ENCODE results near the gene ZBED5.

The ZBED5 gene

DNA sequence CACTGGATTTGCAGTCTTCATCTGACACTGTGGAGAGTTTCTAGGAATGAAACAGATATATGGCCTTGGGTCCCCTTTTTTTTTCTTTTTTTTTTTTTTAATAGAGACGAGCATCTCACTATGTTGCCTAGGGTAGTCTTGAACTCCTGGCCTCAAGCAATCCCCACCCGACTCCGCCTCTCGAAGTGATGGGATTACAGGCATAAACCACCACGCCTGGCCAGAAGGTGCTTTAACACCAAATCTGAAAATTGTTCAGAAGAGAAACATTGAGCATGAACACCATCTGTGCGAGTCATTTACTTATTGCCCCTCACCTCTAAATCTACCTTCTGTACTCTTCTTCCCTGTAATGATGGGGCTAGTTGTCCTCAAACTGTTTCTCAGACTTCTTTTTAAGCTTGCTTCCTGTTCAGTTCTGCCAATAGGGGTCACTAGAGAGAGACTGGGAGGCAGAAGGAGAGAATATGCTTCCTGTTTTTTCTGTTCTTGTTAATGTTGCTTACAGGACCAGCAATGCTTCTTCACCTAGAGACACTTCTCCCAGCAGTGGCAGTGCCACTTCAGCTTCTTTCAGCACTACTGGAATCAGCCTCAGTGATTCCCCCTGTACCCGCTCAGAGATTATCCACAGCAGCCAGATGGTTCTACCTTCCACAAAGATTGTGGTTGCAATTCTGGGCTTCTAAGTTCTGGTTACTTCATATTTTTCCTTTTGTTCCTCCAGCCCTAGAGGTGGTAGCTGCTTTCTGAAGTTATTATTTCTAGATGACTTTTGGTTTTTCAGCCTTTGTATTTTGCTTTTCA lies 20.8 kb upstream of the ZBED5 start:
- DNase-seq (ENCODE audit: low read depth), result no peak

DNA sequence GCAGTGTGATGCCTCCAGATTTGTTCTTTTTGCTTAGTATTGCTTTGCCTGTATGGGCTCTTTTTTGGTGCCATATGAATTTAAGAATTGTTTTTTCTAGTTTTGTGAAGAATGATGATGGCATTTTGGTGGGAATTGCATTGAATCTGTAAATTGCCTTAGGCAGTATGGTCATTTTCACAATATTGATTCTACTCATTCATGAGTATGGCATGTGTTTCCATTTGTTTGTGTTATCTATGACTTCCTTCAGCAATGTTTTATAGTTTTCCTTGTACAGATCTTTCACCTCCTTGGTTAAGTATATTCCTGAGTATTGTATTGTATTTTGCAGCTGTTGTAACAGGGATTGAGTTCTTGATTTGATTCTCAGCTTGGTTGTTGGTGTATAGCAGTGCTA lies 18.3 kb upstream of the ZBED5 start:
- DNase-seq (ENCODE audit: low read depth), result no peak

DNA sequence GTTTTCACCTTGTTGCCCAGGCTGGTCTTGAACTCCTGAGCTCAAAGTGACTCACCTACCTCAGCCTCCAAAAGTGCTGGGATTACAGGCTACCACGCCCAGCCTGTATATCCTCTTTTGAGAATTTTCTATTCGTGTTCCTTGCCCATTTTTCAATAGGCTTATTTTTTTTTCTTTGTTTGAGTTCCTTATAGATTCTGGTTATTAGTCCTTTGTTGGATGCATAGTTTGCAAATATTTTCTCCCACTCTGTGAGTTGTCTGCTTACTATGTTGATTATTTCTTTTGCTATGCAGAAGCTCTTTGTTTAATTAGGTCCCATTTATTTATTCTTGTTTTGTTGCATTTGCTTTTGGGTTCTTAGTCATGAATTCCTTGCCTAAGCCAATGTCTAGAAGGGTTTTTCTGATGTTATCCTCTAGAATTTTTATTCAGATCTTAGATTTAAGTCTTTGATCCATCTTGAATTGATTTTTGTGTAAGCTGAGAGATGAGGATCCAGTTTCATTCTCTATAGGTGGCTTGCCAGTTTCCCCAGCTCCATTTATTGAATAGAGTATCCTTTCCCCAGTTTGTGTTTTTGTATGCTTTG lies 17.7 kb upstream of the ZBED5 start:
- no peak for DNase-seq (ENCODE audit: low read depth)

DNA sequence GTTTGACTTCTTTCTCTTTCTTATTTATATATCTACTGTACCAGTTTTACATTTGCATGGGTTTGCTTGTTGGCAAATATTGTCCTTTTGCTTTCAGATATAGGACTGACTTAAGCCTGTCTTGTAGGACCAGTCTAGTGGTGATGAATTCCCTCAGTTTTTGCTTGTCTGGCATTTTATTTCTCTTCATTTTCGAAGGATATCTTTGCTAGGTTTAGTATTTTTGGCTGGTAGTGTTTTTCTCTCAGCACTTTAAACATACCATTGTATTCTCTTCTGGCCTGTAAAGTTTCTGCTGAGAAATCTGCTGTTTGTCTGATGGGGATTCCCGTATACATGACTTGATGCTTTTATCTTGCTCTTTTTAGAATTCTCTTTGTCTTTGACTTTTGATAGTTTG lies 14.2 kb upstream of the ZBED5 start:
- DNase-seq (ENCODE audit: low read depth), result no peak

DNA sequence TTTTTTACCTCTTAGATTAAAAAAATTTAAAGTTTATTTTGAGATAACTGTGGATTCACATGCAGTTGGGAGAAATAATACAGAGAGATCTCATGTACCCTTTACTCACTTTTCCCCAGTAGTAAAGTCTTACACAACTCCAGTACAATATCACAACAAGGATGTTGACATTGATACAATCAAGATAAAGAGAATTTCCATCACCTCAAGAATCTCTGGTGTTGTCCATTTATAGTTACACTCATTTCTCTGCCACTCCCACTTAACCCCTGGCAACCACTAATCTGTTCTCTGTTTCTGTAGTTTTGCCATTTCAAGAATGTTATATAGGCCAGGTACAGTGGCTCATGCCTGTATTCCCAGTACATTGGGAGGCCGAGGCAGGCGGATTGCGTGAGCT lies 10.5 kb upstream of the ZBED5 start:
- no peak for DNase-seq (ENCODE audit: low read depth)

DNA sequence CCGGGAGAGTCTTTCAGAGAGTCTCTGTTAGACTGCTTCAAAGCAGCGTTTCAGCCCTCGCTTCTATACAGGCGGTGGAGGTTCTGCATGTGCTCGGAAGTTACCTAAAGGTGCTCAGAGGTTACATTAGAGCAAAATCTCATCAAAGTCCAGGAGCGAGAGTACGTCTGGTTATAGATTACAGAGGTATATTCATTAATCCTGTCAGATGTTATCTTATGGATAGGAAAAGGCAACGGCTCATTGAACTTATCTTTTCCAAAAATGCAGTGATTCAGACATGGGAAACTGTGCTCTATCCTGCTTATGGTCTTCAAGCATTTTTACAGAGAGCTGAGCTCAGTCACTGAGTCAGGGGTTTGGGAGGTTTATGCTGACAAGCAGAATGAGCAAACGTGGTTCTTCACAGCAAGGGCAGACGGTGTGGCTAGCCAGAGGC lies 9.1 kb upstream of the ZBED5 start:
- DNase-seq (ENCODE audit: low read depth), result no peak

DNA sequence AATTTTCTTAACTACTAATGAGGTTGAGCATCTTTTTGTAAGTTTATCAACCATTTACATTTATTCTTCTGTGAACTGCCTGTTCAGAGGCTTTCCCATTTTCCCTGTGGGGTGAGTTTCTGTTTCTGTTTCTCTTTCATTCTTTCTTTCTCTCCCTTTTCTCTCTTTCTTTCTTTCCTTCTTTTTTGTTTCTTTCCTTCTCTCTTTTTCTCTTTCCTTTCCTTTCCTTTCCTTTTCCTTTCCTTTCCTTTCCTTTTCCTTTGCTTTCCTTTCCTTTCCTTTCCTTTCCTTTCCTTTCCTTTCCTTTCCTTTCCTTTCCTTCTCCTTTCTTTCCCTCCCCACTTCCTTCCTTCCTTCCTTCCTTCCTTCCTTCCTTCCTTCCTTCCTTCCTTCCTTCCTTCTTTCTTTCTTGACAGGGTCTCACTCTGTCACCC lies 8.0 kb upstream of the ZBED5 start:
- DNase-seq (ENCODE audit: low read depth), result no peak

DNA sequence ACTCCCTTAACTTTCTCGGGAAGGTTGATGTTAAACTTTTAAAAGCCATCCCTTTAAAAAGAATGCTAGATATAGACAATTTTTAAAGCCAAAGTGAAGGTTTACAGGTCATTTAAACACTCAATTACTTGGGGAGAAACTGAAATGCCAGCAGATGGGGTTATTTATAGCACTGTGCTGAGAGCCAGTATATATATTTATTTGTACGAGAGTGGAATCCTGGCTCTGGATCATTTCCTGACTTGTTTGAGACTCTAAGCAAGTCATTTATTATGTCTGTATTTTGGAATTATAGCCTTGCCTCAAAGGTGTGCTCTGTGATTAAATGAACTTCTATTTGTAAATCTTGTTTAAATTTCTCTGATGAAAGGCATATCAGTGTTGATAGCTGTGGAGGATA lies 6.8 kb upstream of the ZBED5 start:
- DNase-seq (ENCODE audit: low read depth), result no peak

DNA sequence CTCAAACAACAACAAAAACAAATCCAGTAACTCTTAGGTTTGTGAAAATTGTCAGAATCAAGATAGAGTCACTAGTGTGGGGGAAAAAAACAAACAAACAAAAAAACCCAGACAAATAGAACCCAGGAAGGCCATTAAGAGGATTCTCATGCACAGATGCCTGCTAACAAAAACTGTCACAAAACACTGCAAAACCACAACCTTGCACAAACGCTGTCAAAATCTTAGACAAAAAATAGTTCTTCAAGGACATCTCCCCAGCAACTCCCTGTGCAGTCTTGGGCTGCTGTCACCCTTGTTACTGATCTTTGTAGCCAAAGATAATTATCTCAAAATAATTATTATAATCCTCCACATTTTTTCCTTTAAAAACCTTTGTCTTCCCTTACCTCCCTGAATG lies 4.6 kb upstream of the ZBED5 start:
- no peak for DNase-seq (ENCODE audit: low read depth)

DNA sequence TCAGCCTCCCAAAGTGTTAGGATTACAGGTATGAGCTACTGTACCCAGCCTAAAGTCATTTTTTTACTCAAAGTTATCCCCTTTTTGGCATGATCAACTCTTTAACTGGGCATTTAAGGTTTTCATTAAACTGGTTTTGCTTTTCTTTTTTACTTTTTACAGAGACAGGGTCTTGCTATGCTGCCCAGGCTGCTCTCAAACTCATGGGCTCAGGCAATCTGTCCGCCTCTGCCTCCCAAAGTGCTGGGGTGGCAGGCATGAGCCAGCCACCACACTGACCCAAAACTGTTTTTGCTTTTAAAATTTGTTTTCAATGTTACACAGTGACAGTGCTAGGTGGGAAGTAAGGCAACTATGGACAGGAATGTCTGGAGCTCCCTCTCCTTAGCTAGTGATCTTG lies 3.9 kb upstream of the ZBED5 start:
- DNase-seq (ENCODE audit: low read depth), result no peak

DNA sequence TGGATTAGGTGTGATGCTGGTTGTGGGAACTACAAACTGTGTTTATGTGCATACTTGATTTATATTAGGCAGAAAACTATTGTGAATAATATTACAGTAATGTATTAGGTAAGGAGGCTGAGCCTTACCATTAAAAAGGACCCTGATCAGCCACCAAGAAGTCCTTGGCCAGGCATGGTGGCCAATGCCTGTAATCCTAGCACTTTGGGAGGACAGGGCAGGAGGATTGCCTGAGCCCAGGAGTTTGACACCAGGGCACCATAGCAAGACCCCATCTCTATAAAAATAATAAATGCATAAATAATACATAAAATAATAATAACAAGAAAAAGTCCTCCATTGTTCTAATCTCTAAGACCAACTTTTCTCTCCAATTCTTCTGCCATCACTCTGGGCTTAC lies 3.2 kb upstream of the ZBED5 start:
- no peak for DNase-seq (ENCODE audit: low read depth)

DNA sequence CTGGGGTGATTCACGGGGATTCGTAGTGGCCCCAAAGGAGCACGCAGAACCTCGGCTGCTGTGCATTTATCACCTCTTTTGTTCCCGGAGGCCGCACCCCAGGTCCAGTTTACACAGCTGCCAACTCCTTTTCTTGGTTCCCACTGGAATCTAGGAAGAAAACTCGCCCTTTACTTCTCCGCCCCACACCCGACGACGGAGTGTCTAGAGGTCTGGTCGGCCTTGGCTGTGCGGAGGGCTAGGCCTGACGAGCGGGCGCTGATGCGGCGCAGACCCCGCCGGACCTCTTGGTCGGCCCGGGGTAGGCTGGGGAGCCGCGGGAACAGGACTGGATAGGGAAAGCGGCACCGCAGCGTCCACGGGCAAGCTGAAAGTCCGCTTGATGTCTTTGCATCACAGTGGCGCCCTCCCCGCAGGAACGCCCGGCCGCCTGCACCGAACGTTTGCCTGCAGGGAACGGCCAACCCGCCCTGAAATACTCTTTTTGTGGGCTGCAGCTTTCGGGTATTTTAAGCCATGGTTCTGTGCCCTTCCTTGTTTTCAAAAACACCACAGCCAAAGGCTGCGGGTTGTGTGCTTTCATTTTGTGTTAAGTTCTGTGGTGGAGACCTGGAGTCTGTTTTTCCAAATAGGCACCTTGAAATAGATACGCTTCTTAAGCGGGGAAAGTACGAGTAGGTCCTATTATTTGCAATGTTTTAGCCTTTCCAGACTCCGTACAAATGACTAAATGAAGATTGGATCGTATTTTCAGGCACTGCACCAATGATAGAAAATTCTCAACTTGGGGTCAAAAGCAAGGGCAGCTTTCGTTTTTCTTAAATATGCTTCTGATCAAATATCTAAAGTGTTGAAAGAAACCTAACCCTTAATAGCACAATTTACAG lies 829 bp upstream of the ZBED5 start:
- no peak for DNase-seq (ENCODE audit: low read depth)

DNA sequence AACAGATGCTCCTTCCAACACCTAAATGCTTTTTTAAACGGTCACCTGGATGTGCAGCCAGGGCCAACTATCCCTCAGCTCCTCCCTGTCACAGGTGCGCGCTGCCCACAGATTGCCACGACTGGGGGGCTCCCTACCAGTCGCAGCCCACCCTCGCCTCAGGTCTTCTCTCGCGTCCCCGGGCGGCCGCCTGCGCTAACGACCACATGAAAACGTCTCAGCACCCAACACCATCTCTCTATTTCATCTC lies 469 bp downstream of the ZBED5 start:
- no peak for DNase-seq (ENCODE audit: low read depth)

DNA sequence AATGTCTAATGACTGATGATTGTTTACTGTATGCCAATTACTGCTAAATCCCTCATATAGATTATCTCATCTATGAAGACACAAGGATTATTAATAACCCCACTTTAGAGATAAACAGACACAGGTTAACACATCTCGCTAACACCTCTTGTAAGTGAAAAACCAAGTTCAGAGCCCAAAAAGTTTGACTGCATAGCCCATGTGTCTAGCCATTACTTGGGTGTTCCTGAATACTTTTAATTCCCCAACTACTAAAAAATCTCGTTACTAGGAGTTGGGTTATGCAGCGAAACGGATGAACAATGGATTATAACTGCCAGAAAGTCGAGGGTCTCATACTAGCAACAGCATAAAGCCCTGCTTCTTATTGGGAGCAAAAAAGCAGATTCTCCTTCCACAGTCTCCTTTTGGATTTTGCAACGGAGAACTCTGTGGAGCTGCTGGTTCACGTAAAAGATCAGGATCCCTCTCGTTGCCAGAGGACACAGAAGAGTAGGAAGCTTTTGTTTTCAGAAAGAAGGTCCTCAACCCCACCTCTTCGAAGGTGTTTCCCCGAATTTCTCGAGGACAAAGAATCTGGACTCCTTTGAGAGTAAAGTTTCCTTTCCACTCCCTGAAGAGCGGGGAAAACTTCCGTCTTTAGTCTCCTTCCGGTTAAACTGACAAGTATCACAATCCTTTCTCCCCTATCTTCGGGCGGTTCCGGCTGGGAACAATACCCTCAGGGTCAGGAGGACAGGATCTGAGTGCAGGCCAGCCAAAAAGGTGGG lies 979 bp downstream of the ZBED5 start:
- no peak for DNase-seq (ENCODE audit: low read depth)

DNA sequence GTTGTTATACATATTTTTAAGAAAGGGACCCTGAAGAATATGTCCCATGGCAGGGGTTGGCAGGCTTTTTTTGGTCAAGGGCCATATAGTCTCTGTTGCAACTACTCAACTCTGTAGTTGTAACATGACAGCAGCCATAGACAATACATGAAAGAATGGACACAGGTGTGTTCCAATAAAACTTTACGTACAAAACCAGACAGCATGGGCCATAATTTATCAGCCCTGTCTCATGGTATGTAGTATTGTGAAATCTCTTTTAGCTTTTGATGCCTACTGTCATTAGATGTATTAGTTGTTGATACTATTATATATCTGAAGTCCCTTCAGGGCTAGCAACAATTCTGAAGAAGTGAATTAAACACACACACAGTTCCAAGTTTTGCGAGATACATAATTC lies 2.6 kb downstream of the ZBED5 start:
- no peak for DNase-seq (ENCODE audit: low read depth)

DNA sequence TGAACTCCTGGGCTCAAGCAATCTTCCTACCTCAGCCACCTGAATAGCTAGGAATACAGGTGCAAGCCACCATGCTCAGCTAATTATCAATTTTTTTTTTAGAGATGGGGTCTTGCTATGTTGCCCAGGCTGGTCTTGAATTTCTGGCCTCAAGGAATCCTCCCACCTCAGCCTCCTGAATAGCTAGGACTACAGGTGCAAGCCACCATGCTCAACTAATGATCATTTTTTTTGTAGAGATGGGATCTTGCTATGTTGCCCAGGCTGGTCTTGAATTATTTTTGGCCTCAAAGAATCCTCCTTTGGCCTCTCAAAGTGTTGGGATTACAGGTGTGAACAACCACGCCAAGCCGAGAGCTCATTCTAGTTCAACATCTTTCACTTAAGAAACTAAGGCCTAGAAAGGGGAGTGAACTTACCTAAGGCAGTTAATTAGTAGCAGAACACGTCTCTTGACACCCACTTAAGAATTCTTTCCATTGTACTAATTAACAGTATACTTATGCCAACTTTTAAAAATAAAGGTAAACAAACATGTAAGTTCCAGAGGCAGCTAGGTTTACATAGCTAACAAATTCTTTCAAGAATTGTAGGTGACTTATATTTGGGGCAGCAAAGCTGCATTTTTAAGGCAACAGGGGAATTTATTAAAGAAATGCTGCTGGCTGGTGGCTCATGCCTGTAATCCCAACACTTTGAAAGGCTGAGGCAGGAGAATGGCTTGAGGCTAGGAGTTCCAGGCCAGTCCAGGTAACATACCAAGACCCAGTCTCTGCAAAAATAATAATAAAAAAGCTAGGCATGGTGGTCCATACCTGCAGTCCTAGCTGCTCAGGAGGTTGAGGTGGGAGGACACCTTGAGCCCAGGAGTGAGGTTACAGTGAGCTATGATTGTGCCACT lies 9.6 kb downstream of the ZBED5 start:
- no peak for DNase-seq (ENCODE audit: low read depth)

DNA sequence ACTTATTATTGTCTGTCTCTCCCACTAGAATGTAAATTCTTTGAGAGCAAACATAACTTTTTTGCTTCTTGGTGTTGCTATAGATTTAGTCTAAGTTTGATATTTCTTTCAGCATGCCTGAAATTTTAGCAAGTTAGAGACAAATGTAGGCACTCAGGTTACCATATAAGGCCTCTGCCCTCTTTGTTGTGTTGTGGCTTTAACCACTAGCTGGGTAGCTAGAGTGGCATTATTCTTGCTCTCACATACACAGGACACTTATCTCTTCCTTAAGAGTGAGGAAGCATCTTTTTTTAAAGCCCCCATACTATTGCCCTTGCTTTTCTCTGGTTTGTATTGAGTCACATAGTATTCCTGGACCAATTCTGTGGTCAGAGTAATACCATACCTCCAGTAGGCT lies 11.2 kb downstream of the ZBED5 start:
- no peak for DNase-seq (ENCODE audit: low read depth)

DNA sequence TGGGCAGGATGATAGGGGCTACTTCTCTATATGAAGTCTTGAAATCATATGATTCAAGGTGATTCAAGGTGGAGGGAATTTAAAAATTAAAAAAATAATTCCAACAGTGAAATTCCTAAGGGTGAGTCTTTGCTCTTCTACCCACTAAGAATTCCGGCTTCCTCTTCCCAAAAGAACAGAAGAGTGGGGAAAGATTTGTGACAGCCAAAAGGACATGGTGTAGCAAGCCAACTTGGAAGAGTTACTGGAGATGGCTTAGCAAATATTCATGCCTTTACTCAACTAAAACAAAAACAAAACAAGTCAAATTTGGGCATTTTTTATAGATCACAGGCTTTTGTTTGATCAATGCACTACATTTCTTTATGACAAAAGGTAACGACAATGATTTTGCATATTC lies 12.3 kb downstream of the ZBED5 start:
- DNase-seq (ENCODE audit: low read depth), result no peak

DNA sequence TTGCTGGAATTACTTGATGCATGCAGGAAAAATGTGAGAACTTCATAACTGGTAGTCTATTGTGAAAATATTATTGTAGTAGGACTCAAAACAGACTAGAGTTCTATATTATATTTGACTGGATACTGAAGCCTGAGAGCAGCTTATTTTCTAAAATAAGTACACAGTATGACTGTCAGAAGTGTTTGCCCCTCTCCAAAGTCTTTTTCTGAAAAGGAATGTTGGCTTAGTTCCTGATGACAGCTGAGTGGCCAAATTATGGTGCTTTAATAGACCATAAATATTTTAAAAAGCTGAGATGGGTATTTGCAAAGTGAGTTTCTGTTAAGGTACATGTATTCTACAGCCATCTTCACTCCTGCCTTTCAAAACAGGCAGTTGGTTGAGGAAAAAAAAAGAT lies 13.1 kb downstream of the ZBED5 start:
- no peak for DNase-seq (ENCODE audit: low read depth)

DNA sequence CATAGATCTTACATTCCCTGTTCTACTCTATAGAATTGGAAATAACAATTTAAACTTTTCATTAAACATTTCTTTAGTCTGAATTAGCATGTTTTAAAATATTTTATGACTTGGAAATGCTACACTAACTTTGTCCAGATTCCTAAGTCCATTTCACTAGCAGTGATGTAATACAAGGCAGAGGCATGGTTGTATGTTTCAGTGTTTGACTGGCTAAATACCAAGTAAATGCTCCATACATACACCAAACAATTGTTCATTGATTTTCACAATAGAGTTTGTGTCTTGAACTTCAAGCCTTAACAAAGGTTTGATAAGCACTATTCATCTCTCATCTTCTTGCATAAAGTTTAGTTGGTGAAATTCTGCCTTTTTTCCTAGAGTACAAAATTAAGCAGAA lies 13.5 kb downstream of the ZBED5 start:
- DNase-seq (ENCODE audit: low read depth), result no peak

DNA sequence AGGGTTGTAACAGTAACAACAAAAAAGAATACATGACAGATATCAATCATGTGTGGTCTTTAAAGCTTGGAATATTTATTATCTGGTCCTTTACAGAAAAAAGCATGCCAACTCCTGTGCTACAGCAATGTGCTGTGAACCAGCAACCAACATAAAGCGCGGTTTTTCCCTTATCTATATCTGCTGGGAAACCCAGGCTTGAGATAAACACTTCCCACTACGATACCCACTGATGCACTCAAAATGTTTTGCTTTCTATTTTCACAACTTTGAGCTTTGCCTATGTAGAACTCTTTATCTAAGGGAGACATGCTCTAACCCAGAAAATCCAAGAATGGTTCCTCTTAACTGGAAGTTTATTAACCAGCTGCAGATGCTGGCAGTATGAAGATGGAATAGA lies 19.0 kb downstream of the ZBED5 start:
- DNase-seq (ENCODE audit: low read depth), result no peak

DNA sequence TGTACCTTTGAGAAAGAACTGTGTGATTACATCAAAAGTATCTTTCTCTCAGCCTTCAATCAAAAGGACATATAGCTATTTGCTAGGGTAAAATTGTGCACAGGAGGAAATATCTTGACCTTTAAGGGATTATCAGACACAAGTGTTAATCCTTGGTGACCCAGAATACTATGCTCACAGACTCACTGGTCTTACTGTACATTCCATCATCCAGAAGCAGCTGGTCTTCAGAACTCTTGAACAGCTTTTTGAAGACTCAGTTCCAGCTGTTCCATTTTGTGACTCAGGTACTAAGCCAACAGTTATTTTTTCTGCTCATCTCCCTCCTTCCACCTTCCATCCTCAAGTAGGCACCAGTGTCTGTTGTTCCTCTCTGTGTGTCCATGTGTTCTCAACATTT lies 19.8 kb downstream of the ZBED5 start:
- DNase-seq (ENCODE audit: low read depth), result no peak

Data from GM04503 (cell line).